Measurements from ENCODE around the gene ATP8A1. TPM values are rescaled to one million over a fixed set of nuclear protein-coding genes. Genes with fewer than 3 reads are reported as not detected.
A peak's percentile ranks its signal among the peaks of the same experiment; 100 is the strongest.
"Not testable (repeated sequence)": the region's sequence is repeated elsewhere in the genome, so short reads cannot be mapped to it uniquely, and the experiment has no call there.

Gene ATP8A1
- total RNA-seq, 1 donor: 26.9 TPM

DNA sequence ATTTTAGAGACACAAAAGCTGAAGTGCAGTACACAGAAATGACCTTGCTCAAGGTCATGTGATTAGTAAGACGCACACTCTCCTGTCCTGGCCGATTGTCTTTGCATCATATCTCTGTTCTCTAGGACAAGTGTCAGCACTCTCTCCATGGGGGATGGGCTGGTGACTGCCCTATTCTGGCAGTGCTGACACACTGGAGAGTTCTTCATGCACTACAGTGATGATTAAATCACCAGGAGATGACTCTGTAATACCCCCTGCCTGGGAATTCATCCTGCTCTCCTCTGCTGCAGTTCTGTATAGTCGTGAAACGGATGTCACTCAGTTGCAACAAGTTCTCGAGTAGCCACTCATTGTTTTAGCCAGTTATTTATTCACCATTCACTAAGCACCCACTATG, 264.9 kb downstream of the ATP8A1 start:
- no peak for DNase-seq (ENCODE audit: low read depth in 2 of 3, low spot score in 2 of 3)

- DNase-seq (ENCODE audit: low read depth in 2 of 3, low spot score in 2 of 3): no peak
Measured at GRCh38 chr4:42391355-42391664, 265.6 kb downstream of the ATP8A1 start.

- DNase-seq (ENCODE audit: low read depth in 2 of 3, low spot score in 2 of 3): no peak
Measured at GRCh38 chr4:42390622-42391354, 266.1 kb downstream of the ATP8A1 start.

GRCh38 chr4:42385516-42385915, 271.4 kb downstream of the ATP8A1 start:
- DNase-seq (ENCODE audit: low read depth in 2 of 3, low spot score in 2 of 3): no peak

- no peak for DNase-seq (ENCODE audit: low read depth in 2 of 3, low spot score in 2 of 3)
Measured at GRCh38 chr4:42381666-42382065, 275.2 kb downstream of the ATP8A1 start.

DNA sequence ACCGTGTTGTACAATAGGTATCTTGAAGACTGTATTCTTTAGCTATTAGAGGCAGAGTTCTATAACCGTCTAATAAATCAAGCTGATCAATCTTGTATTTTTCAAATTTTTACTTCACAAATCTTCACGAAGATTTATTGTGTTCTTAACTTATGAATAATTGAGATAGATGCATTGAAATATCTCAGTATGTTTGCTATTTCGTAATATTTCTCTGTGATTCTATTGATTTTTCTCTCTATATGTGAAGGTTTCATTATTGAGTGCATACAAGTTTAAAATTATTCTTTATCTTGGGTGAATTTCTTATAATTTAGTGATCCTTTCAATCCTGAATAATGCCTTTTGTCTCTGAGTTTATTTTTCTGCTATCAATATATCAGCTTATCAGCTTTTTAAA, 279.4 kb downstream of the ATP8A1 start:
- no peak for DNase-seq (ENCODE audit: low read depth in 2 of 3, low spot score in 2 of 3)

DNA sequence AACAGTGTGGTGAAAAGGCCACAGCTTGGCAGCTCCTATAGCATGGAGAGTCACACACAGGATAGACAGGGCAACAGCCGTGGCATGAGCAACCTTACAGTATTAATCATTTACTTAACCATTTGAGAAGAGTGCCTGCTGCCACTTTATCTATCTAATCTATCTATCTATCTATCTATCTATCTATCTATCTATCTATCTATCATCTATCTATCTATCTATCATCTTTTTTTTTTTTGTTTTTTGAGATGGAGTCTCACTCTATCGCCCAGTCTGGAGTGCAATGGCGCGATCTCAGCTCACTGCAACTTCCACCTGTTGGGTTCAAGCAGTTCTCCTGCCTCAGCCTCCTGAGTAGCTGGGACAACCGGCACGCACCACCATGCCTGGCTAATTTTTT, 284.6 kb downstream of the ATP8A1 start:
- DNase-seq (ENCODE audit: low read depth in 2 of 3, low spot score in 2 of 3): not testable (repeated sequence)

DNA sequence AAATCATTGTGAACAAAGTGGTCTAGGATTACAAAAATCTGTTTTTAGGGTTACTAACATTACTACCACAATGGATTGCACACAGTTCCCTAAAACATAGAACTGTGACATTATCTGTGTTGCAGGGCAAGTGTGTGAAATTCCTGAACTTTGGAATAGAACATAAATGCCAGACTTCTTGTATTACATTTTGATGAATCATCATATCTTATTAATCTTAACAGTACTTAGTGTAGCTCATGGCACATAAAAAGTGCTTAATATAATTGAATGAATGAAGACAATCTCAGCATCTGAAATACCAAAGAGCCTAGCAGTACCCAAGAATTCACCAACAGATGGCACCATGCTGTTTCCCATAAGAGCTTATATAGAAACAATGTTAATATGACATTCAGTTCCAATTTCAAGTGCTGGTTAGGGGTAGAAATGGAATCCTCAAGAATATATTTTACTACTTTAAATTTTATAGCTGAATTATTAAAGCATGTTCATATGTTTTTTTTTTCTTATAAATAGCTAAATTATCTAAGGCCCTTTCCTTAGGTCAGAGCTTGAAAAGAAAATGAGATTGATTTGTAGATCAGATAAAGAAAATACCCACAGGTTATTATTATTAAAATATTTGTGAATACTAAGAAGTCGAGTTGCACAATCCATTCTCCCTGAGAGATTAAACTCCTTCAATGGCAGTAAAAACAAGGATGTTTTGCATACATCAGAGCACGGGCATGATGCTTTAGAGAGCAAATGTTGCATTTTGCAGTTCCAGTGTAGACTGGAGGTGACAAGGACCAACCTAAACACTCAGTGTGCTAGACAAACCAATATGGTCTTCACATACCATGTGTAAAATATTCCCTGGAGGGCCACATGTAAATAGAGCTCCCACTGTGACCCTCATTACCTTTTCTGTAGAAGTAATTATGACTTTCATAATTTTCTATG, 285.3 kb downstream of the ATP8A1 start:
- peak in 2 of 3 donors; percentile 34 to 72 for DNase-seq (ENCODE audit: low read depth in 2 of 3, low spot score in 2 of 3)

GRCh38 chr4:42369489-42369888, 287.4 kb downstream of the ATP8A1 start:
- no peak for DNase-seq (ENCODE audit: low read depth in 2 of 3, low spot score in 2 of 3)

DNA sequence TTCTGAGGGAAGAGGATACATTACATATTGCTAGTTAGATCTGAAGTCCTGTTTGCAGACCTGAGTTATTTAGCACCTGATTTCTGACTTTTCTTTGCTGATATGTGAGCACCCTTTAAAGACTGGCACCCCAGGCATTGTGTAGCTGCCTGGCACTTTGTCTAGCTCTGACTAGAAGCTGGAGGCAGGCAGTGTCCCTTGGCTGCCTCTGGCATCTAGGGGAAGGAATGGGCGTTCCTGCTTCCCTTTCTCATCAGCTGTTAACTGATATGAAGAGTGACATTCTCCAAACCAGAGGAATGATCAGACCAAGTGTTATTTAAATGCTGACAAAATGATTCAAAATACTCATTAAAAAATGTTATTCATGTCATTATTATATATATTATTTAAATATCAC, 289.9 kb downstream of the ATP8A1 start:
- no peak for DNase-seq (ENCODE audit: low read depth in 2 of 3, low spot score in 2 of 3)

DNA sequence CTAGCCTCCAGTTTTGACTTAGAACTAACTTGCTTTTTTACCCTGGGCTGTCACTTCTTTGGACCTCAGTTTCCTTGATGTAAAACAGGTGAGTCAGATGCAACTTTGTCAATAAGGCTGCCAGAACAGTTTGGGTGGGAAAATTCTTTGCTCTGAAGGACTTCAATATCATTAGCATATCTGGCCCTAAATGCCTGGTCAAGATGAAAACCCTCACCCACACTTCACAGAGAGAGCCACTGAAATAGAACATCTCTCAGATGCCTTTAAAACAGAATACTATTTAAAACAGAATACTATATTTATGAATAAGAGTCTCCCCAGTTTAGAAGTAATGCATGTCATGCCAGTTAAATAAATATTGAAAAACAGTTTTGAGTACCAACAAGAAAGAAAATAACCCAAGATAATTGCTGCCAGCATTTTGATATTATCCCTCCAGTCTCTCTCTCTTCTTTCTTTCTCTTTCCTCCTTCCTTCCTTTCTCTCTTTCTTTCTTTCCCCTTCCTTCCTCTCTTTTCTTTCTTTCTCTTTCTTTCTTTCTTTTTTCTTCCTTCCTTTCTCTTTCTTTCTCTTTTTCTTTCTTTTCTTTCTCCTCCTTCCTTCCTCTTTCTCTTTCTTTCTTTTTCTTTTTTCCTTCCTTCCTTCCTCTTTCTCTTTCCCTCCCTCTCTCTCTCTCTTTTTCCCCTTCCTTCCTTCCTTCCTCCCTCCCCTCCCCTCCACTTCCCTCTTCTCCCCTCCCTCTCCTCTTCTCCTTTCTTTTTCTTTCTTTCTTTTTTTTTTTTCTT, 292.4 kb downstream of the ATP8A1 start:
- no peak for DNase-seq (ENCODE audit: low read depth in 2 of 3, low spot score in 2 of 3)

- no peak for DNase-seq (ENCODE audit: low read depth in 2 of 3, low spot score in 2 of 3)
Measured at GRCh38 chr4:42363614-42364013, 293.3 kb downstream of the ATP8A1 start.

- no peak for DNase-seq (ENCODE audit: low read depth in 2 of 3, low spot score in 2 of 3)
Measured at GRCh38 chr4:42362591-42362990, 294.3 kb downstream of the ATP8A1 start.

DNA sequence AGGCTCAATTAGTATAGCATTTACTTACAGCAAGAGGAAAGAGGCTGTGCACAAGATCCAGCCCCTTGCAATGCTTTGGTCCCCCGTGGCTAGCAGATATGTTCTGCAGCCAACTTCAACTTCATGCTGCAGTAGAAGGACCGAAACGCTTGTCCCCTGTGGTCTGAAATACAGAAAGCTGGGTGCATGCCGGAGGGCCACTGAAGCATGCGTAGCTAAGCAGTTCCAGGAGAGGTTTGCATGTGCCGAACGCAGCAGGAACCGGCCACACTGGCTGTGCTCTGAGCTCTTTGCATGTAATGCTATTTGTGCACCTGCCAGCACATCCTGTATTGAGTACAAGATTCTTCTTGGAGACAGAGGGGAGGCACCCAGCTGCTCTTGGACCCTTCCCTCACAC, 295.4 kb downstream of the ATP8A1 start:
- no peak for DNase-seq (ENCODE audit: low read depth in 2 of 3, low spot score in 2 of 3)

DNA sequence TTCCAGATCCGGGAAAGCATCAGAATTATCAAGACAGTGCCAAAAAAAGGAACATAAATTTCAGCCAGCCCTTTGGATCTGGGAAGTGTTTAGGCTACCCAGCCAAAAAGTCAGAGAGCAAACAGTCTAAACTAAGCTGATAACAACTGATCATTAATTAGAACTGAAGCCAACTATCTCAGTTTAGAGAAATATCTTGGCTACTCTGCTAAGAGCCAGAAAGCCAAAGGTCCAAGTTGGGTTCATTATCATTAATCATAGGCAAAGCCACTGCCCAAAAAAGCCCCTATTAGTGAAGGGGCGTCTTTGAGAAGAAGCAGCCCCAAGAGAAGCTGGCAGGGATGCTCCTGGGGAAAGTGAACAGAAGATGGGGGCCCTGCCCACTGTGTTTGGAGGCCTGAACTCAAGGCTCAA, 296.6 kb downstream of the ATP8A1 start:
- DNase-seq (ENCODE audit: low read depth in 2 of 3, low spot score in 2 of 3): no peak

DNA sequence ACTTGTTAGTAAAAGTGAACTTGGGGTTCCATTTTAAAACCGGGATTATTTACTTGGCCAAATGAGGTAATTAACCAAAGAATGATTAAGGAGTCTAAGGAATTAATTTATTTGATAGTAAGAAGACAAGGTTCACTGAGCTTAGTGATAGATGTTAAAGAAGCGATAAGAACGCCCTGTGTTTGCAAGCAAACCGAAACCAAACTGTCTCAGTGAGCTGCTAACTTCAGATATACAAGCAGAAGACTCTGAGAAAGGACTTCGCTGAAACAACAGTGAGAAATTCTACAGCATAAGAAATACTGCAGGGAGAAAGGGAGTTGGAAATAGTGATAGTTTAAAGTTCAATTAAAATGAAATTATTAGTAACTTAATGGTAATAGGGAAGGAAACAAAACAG, 297.2 kb downstream of the ATP8A1 start:
- no peak for DNase-seq (ENCODE audit: low read depth in 2 of 3, low spot score in 2 of 3)

Other genes with a start within 250 kb of the ATP8A1 start
- gene GRXCR1, start 235.6 kb upstream of the ATP8A1 start, total RNA-seq: not detected